Fibroblast of gingiva (primary cell): ENCODE results near the gene ADH1A.
"Not testable (repeated sequence)": the region's sequence is repeated elsewhere in the genome, so short reads cannot be mapped to it uniquely, and the experiment has no call there.

ENCODE experiments used
- DNase-seq: peaks from one replicate; pipeline ENCODE4 v3.0.0-alpha.2; 2011; ENCODE audit warnings: low read depth

Gene ADH1A

GRCh38 chr4:99281261-99281660 lies 9.5 kb downstream of the ADH1A start:
- no peak for DNase-seq

- DNase-seq: no peak
These were observed 14.4 kb downstream of the ADH1A start for GRCh38 chr4:99276417-99276816.

- DNase-seq: no peak
These were observed 14.9 kb downstream of the ADH1A start for GRCh38 chr4:99275885-99276284.

- no peak for DNase-seq
These were observed 15.7 kb downstream of the ADH1A start for GRCh38 chr4:99275050-99275449.

GRCh38 chr4:99273704-99274103 lies 17.1 kb downstream of the ADH1A start:
- no peak for DNase-seq

GRCh38 chr4:99264927-99265326 lies 25.9 kb downstream of the ADH1A start:
- peak; percentile 4 for DNase-seq

- DNase-seq: no peak
These were observed 38.0 kb downstream of the ADH1A start for GRCh38 chr4:99252746-99253145.

GRCh38 chr4:99248714-99249113 lies 42.1 kb downstream of the ADH1A start:
- DNase-seq: no peak

- no peak for DNase-seq
These were observed 54.8 kb downstream of the ADH1A start for GRCh38 chr4:99235955-99236354.

GRCh38 chr4:99234331-99235010 lies 56.3 kb downstream of the ADH1A start:
- DNase-seq: peak; percentile 3

GRCh38 chr4:99233397-99233796 lies 57.4 kb downstream of the ADH1A start:
- not testable (repeated sequence) for DNase-seq

- peak; percentile 2 for DNase-seq
These were observed 62.1 kb downstream of the ADH1A start for GRCh38 chr4:99228706-99229105.

GRCh38 chr4:99227646-99228045 lies 63.1 kb downstream of the ADH1A start:
- DNase-seq: not testable (repeated sequence)
